GM12891 (cell line): Measurements from ENCODE around the gene VSTM2A.

Source experiments
- POLR2A ChIP-seq: IDR thresholded peaks from 2 replicates; pipeline ENCODE4 v1.6.1; 2011; ENCODE audit warnings: low read depth, low read length, control low read depth
- POU2F2 ChIP-seq: IDR thresholded peaks from 2 replicates; pipeline ENCODE4 v1.6.1; 2011; ENCODE audit warnings: low read depth, mild to moderate bottlenecking, control low read depth, low read length, moderate library complexity
- TAF1 ChIP-seq: IDR thresholded peaks from 2 replicates; pipeline ENCODE4 v1.6.1; 2011; ENCODE audit warnings: low read depth, low read length, control low read depth

GRCh38 chr7:54544527-54545240 lies 2.5 kb downstream of the VSTM2A start:
- TF ChIP-seq TAF1 = no peak
- TF ChIP-seq POLR2A = no peak
- no peak for TF ChIP-seq POU2F2
